RWPE2 (cell line): ENCODE data around the gene CCDC201.
A peak's percentile ranks its signal among the peaks of the same experiment; 100 is the strongest.

Experiments
- ATAC-seq: fragments of 200-7000 bp; cut with Tn5 transposase; 3 replicates; pipeline ENCODE4 v1.9.1; 2021; ENCODE audit warnings: low read depth
- DNase-seq: peaks from one replicate; pipeline ENCODE4 v3.0.0-alpha.2; 2020; ENCODE audit warnings: low spot score
- H3K27ac ChIP-seq: fragments of 450-650 bp; 2 replicates; pipeline ENCODE4 v1.5.1; 2017; ENCODE audit warnings: mild to moderate bottlenecking; ENCODE audit not compliant: poor library complexity, severe bottlenecking
- H3K27me3 ChIP-seq: fragments of 250-450 bp; sonication (Bioruptor Pico); 2 replicates; pipeline ENCODE4 v1.5.1; 2021; ENCODE audit warnings: mild to moderate bottlenecking, moderate library complexity; ENCODE audit not compliant: insufficient read depth, poor library complexity, severe bottlenecking
- H3K36me3 ChIP-seq: fragments of 250-450 bp; sonication (Bioruptor Pico); 2 replicates; pipeline ENCODE4 v1.5.1; 2020; ENCODE audit warnings: low read depth, mild to moderate bottlenecking, moderate library complexity
- H3K4me1 ChIP-seq: fragments of 250-450 bp; sonication (Bioruptor Pico); 2 replicates; pipeline ENCODE4 v1.5.1; 2021; ENCODE audit warnings: mild to moderate bottlenecking, moderate library complexity; ENCODE audit not compliant: insufficient read depth, poor library complexity, severe bottlenecking
- H3K4me3 ChIP-seq: fragments of 250-450 bp; sonication (Bioruptor Pico); 2 replicates; pipeline ENCODE4 v1.5.1; 2021; ENCODE audit warnings: mild to moderate bottlenecking, moderate library complexity; ENCODE audit not compliant: severe bottlenecking
- H3K9me3 ChIP-seq: fragments of 250-450 bp; sonication (Bioruptor Pico); 2 replicates; pipeline ENCODE4 v1.5.1; 2021; ENCODE audit warnings: mild to moderate bottlenecking, moderate library complexity; ENCODE audit not compliant: severe bottlenecking
- CTCF ChIP-seq: fragments of 450-650 bp; IDR thresholded peaks from one replicate; pipeline ENCODE4 v1.5.1; 2017; ENCODE audit warnings: mild to moderate bottlenecking, moderate library complexity; ENCODE audit not compliant: poor library complexity, severe bottlenecking

CCDC201 gene

GRCh38 chr7:45873035-45873354 is at the start of gene CCDC201:
Gene CCDC201 (minus strand): TSS chr7:45873082. CDS start chr7:45873007, 75 bp downstream.
- no peak within 1 kb of the TSS for H3K27ac ChIP-seq
- no peaks in the 10 kb centered on the region for H3K4me1 ChIP-seq
- no peaks in the 10 kb centered on the region for H3K27me3 ChIP-seq
- no peak for DNase-seq
- no peaks in the 10 kb centered on the region for H3K9me3 ChIP-seq
- no peak for TF ChIP-seq CTCF
- no peak within 1 kb of the TSS for H3K4me3 ChIP-seq
- ATAC-seq = no peak
- no peaks in the 10 kb centered on the region for H3K36me3 ChIP-seq

GRCh38 chr7:45921699-45922519 is 49.0 kb upstream of the CCDC201 start:
- H3K36me3 ChIP-seq = no peaks in the 10 kb centered on the region
- ATAC-seq (no peak), DNase-seq (no peak)
- no peak overlapping the region for H3K27ac ChIP-seq
- peak; percentile 72 for TF ChIP-seq CTCF
- H3K27me3 ChIP-seq = peaks cover 49% of the 10 kb centered on the region
- no peaks in the 10 kb centered on the region for H3K9me3 ChIP-seq
- peaks cover 15% of the 10 kb centered on the region for H3K4me1 ChIP-seq
- H3K4me3 ChIP-seq = no peak overlapping the region

- Histone ChIP-seq H3K27ac (no peak overlapping the region), H3K27me3 (peaks cover 49% of the 10 kb centered on the region), H3K36me3 (no peaks in the 10 kb centered on the region), H3K4me1 (peaks cover 15% of the 10 kb centered on the region), H3K9me3 (no peaks in the 10 kb centered on the region), H3K4me3 (peak overlapping the region; percentile 46)
- ATAC-seq (no peak), DNase-seq (no peak)
- no peak for TF ChIP-seq CTCF
Measured at GRCh38 chr7:45921381-45921698, 48.5 kb upstream of the CCDC201 start.

GRCh38 chr7:45920502-45921380 is 47.9 kb upstream of the CCDC201 start, which contains the start of gene IGFBP3:
Gene IGFBP3 (minus strand): TSS chr7:45921272. CDS start chr7:45921140, 132 bp downstream.
- no peak for TF ChIP-seq CTCF
- Histone ChIP-seq H3K36me3 (no peaks in the 10 kb centered on the region), H3K4me3 (peak within 1 kb of the TSS; percentile 46), H3K27ac (no peak within 1 kb of the TSS), H3K4me1 (peaks cover 15% of the 10 kb centered on the region), H3K9me3 (no peaks in the 10 kb centered on the region), H3K27me3 (peaks cover 49% of the 10 kb centered on the region)
- DNase-seq (no peak), ATAC-seq (peak; percentile 61)
